GM12878 (cell line): ENCODE results near the gene TP53RK. TPM values are rescaled to one million over a fixed set of nuclear protein-coding genes. Genes with fewer than 3 reads are reported as not detected.

ENCODE experiments used
- ATAC-seq: fragments of 200-7000 bp; cut with Tn5 transposase; 3 replicates; pipeline ENCODE4 v1.9.1; 2020; ENCODE audit warnings: mild to moderate bottlenecking, moderate library complexity
- BruUV-seq: library from RNA; stranded (reverse); fragments of 400-500 nt; replicated peaks from 2 replicates; lab custom pipeline; 2021; lab: Mats Ljungman, UMichigan
- CTCF ChIA-PET: fragments of 300-600 bp; sonication (Branson Sonifier 250); formaldehyde crosslinking; extraction: SDS; loops from one replicate; lab custom pipeline; 2021; ENCODE audit warnings: inconsistent platforms; lab: Yijun Ruan, JAX
- POLR2A ChIA-PET: fragments of 350-600 bp; formaldehyde crosslinking; extraction: SDS; loops from one replicate; lab custom pipeline; 2021; ENCODE audit warnings: inconsistent platforms; lab: Charles Lee
- RAD21 ChIA-PET: fragments of 300-600 bp; sonication (Branson Sonifier 250); formaldehyde crosslinking; loops from one replicate; lab custom pipeline; 2023; ENCODE audit warnings: antibody characterized with exemption; ENCODE audit not compliant: unreplicated experiment; lab: Charles Lee
- SMC1A ChIA-PET: fragments of 300-600 bp; sonication (Branson Sonifier 250); formaldehyde crosslinking; loops from one replicate; lab custom pipeline; 2023; ENCODE audit not compliant: unreplicated experiment, uncharacterized antibody; lab: Charles Lee
- DNase-seq: peaks from one replicate; pipeline ENCODE4 v3.0.0-alpha.2; 2011; ENCODE audit warnings: low read depth, low spot score
- FAIRE-seq: peaks from 3 replicates; lab custom pipeline; 2011; peaks lifted over from hg19 to GRCh38; lab: Jason Lieb, UNC
- H2AFZ ChIP-seq: 2 replicates; pipeline ENCODE4 v1.6.0; 2011; ENCODE audit warnings: low read depth, low read length, control low read depth; ENCODE audit not compliant: control insufficient read depth
- H3K27ac ChIP-seq: 2 replicates; pipeline ENCODE4 v1.5.1; 2011; ENCODE audit warnings: control low read depth; ENCODE audit not compliant: control insufficient read depth, insufficient read depth
- H3K27me3 ChIP-seq, 2 experiments: replicated peaks in 1 of 2; 2 replicates each; pipeline versions ENCODE4 v1.6.0 to v1.6.1; 2011; ENCODE audit warnings: low read length in 1 of 2; ENCODE audit not compliant: control insufficient read depth in 2 of 2, insufficient read depth in 2 of 2
- H3K36me3 ChIP-seq, 2 experiments: 2 replicates each; pipeline ENCODE4 v1.5.1; 2011; ENCODE audit warnings: low read length in 1 of 2; ENCODE audit not compliant: control insufficient read depth in 2 of 2, insufficient read depth in 2 of 2
- H3K4me1 ChIP-seq: 2 replicates; pipeline ENCODE4 v1.6.1; 2011; ENCODE audit warnings: mild to moderate bottlenecking, low read length, moderate library complexity, mixed read lengths; ENCODE audit not compliant: control insufficient read depth, insufficient read depth
- H3K4me2 ChIP-seq: 2 replicates; pipeline ENCODE4 v1.6.0; 2011; ENCODE audit warnings: control low read depth; ENCODE audit not compliant: control insufficient read depth, insufficient read depth
- H3K4me3 ChIP-seq: fragments of 200-600 bp; sonication (generic); 2 replicates; pipeline ENCODE4 v1.5.1; 2016
- H3K79me2 ChIP-seq: 2 replicates; pipeline ENCODE4 v1.6.0; 2011; ENCODE audit warnings: low read length; ENCODE audit not compliant: control insufficient read depth, insufficient read depth
- H3K9ac ChIP-seq: 2 replicates; pipeline ENCODE4 v1.8.0; 2011; ENCODE audit warnings: low read length, control low read depth, mixed read lengths; ENCODE audit not compliant: control insufficient read depth, insufficient read depth
- H3K9me3 ChIP-seq: replicated peaks from 3 replicates; pipeline ENCODE4 v1.5.1; 2011; ENCODE audit warnings: mild to moderate bottlenecking, low read length; ENCODE audit not compliant: control insufficient read depth, insufficient read depth
- H4K20me1 ChIP-seq: 2 replicates; pipeline ENCODE4 v1.6.0; 2011; ENCODE audit not compliant: control insufficient read depth, insufficient read depth
- CHD1 ChIP-seq: IDR thresholded peaks from 2 replicates; pipeline ENCODE4 v1.6.1; 2012; ENCODE audit warnings: low read depth, low read length, improper control_type of control experiment
- CHD4 ChIP-seq: fragments of 200-600 bp; sonication (generic); IDR thresholded peaks from 2 replicates; pipeline ENCODE4 v1.6.1; 2016; ENCODE audit warnings: mild to moderate bottlenecking
- EZH2 ChIP-seq: IDR thresholded peaks from 2 replicates; pipeline ENCODE4 v1.6.1; 2012; ENCODE audit warnings: low read depth, mild to moderate bottlenecking, control low read depth, inconsistent platforms, low read length, borderline replicate concordance; ENCODE audit not compliant: control insufficient read depth
- KLF5 ChIP-seq: fragments of 450-650 bp; IDR thresholded peaks from 2 replicates; pipeline ENCODE4 v1.6.1; 2014; ENCODE audit warnings: mild to moderate bottlenecking; ENCODE audit not compliant: partially characterized antibody
- MEF2A ChIP-seq: IDR thresholded peaks from 2 replicates; pipeline ENCODE4 v1.6.1; 2011; ENCODE audit warnings: low read depth, mild to moderate bottlenecking, low read length, moderate library complexity; ENCODE audit not compliant: insufficient read depth
- NFYA ChIP-seq: IDR thresholded peaks from 2 replicates; pipeline ENCODE4 v1.6.1; 2011; ENCODE audit warnings: low read depth, mild to moderate bottlenecking, low read length, improper control_type of control experiment, borderline replicate concordance
- PAX5 ChIP-seq: IDR thresholded peaks from 2 replicates; pipeline ENCODE4 v1.6.1; 2011; ENCODE audit warnings: low read depth, low read length, borderline replicate concordance
- POLR2AphosphoS2 ChIP-seq: IDR thresholded peaks from 2 replicates; pipeline ENCODE4 v1.6.1; 2011; ENCODE audit warnings: low read depth, mild to moderate bottlenecking, low read length, improper control_type of control experiment, moderate library complexity
- REST ChIP-seq: IDR thresholded peaks from 2 replicates; pipeline ENCODE4 v1.6.1; 2012; ENCODE audit warnings: mild to moderate bottlenecking, low read depth, low read length
- SKIL ChIP-seq: fragments of 450-650 bp; IDR thresholded peaks from 2 replicates; pipeline ENCODE4 v1.6.1; 2017; ENCODE audit warnings: mild to moderate bottlenecking, low read depth, inconsistent platforms; ENCODE audit not compliant: poor library complexity, severe bottlenecking
- SMARCA5 ChIP-seq: fragments of 450-650 bp; IDR thresholded peaks from 2 replicates; pipeline ENCODE4 v1.6.1; 2017; ENCODE audit warnings: mild to moderate bottlenecking
- TCF7 ChIP-seq: IDR thresholded peaks from 2 replicates; pipeline ENCODE4 v1.6.1; 2014; ENCODE audit warnings: antibody characterized with exemption, borderline replicate concordance
- YY1 ChIP-seq: IDR thresholded peaks from 2 replicates; pipeline ENCODE4 v1.6.1; 2011; ENCODE audit warnings: low read depth, mild to moderate bottlenecking, low read length
- WGBS: methylation state at CpG from one replicate; pipeline ENCODE4 v1.1.6; 2016; ENCODE audit warnings: low lambda C conversion rate; ENCODE audit not compliant: insufficient replicate concordance, insufficient coverage; ENCODE audit errors: missing lambda C conversion rate; 5-methylcytosine and 5-hydroxymethylcytosine counted together
- in situ Hi-C: fragments of 300-500 bp; cut with MboI; formaldehyde crosslinking; loops from 9 replicates; pipeline ENCODE4 v1.14.3; 2018; ENCODE audit warnings: mixed read lengths
- intact Hi-C: fragments of 100-400 bp; cut with micrococcal nuclease; formaldehyde crosslinking; loops from one replicate; pipeline ENCODE4 v1.14.2; 2022; ENCODE audit not compliant: unreplicated experiment
- polyA plus RNA-seq, 11 experiments: library from polyadenylated mRNA; depleted of rRNA in 4 of 11; unstranded in 6 of 11; stranded (reverse) in 5 of 11; fragments of >200 nt; fragmentation: Nextera tagmentation in 4 of 11; fragmentation: Illumina TruSeq in 1 of 11; extraction: Ambion mirVana in 4 of 11; extraction: Trizol in 1 of 11; gene quantifications; 1 replicate in 1 of 11; 2 replicates in 10 of 11; pipeline versions ENCODE4 v1.2.1 to v1.2.3, GENCODE V29; 2011 to 2016; ENCODE audit warnings: inconsistent platforms in 2 of 11, missing spikeins in 2 of 11, low read depth in 1 of 11
- total RNA-seq, 4 experiments: library from RNA; depleted of rRNA in 3 of 4; stranded (reverse); fragments of >200 nt in 3 of 4; fragmentation: Illumina TruSeq in 1 of 4; extraction: Trizol in 1 of 4; gene quantifications; 2 replicates each; pipeline versions ENCODE4 v1.2.1 to v1.2.3, GENCODE V29; 2013 to 2021

TP53RK gene
- total and polyA plus RNA-seq, 10 of the 15 experiments (the other 5 are each of a cell fraction or from before 2014, with no cell fraction given) = 3.8 to 23.1 (median 16.1) TPM

DNA sequence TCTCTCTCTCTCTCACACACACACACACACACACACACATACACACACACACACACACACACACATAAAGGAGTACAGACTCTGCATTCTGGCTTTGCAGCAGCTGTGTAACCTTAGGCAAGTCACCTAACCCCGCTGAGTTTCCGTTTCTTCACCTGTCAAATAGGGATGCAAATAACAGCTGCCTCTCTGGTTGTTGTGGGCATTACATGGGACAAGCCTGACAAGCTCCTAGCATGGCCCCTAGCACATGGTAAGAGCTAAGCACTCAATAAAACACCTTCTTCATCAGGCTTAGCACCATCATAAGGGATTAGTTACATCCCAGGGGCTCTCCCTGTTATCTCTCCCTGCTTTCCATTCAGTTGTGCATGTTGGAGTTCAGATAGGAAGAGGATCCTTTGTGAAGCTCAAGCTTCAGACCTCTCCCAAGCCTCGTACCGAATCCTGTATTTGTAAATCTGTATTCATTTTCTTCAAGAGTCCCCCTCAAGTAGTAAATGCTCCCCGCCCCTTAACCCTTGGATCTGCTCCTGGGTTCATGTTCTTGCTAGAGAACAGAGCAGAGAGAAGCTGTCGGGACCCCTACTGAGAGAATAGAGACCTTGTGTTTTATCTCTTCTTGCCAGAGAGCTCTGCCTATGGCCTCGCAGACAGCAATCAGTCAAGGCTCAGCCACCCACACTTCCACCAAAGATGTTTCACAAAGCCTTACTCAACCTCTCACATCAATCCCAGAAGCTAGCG is 40.2 kb downstream of the TP53RK start (continued):
- TF ChIP-seq REST = no peak
- TF ChIP-seq PAX5 = no peak
- TF ChIP-seq YY1 = no peak
- TF ChIP-seq SMARCA5 = no peak
- no peak for TF ChIP-seq POLR2AphosphoS2
- TF ChIP-seq MEF2A = no peak
- TF ChIP-seq EZH2 = no peak
- TF ChIP-seq, all 136 proteins: peak for 0

- intact Hi-C loops (no loop called here), in situ Hi-C loops (no loop called here)
- H3K27ac ChIP-seq = no peak overlapping the region
- no peak overlapping the region for H3K4me2 ChIP-seq
- no peak overlapping the region for H3K9ac ChIP-seq
- H2AFZ ChIP-seq = no peak overlapping the region
- H3K9me3 ChIP-seq = no peaks in the 10 kb centered on the region
- CTCF ChIA-PET = no interaction called here
- DNase-seq (no peak), FAIRE-seq (no peak), ATAC-seq (no peak)
- peaks cover 0 to 2% of the 10 kb centered on the region in 2 experiments; a peak in 2 of 4 replicates for H3K27me3 ChIP-seq
- WGBS = 2% methylated on average over 4 of the region's 4 CpGs
- RAD21 ChIA-PET = no interaction called here
- POLR2A ChIA-PET = no interaction called here
- H3K4me1 ChIP-seq = no peaks in the 10 kb centered on the region
- H3K4me3 ChIP-seq = no peak overlapping the region
- no peaks in the 10 kb centered on the region for H3K36me3 ChIP-seq
- H3K79me2 ChIP-seq = no peaks in the 10 kb centered on the region
- no peaks in the 10 kb centered on the region for H4K20me1 ChIP-seq
- SMC1A ChIA-PET = no interaction called here
- no TSS peak for BruUV-seq
- TF ChIP-seq CHD4 (no peak), CHD1 (no peak), SKIL (no peak), REST (no peak), KLF5 (no peak), NFYA (no peak), TCF7 (no peak)
Observed at GRCh38 chr20:46647469-46647868, 41.8 kb downstream of the TP53RK start.
